Liver (tissue), 9 donors: ENCODE results near the gene AMER1. TPM values are rescaled to one million over a fixed set of nuclear protein-coding genes. Genes with fewer than 3 reads are reported as not detected.

Experiments used
- DNase-seq: peaks from one replicate; pipeline ENCODE4 v3.0.0-alpha.2; 2017; ENCODE audit warnings: low spot score
- H3K27ac ChIP-seq, 2 donors: one replicate each; pipeline ENCODE4 v1.7.0; 2013; ENCODE audit warnings: inconsistent platforms in 2 of 2, low read length in 2 of 2, control low read depth in 1 of 2, low read depth in 1 of 2, mild to moderate bottlenecking in 1 of 2
- H3K27me3 ChIP-seq, 4 donors: one replicate each; pipeline versions ENCODE4 v1.6.1 to v1.7.0; 2013; ENCODE audit warnings: low read length in 3 of 4, inconsistent platforms in 1 of 4, mild to moderate bottlenecking in 1 of 4, moderate library complexity in 1 of 4; ENCODE audit not compliant: control insufficient read depth in 4 of 4, insufficient read depth in 4 of 4
- H3K36me3 ChIP-seq, 4 donors: one replicate each; pipeline versions ENCODE4 v1.6.1 to v1.7.0; 2013; ENCODE audit warnings: low read length in 3 of 4, mild to moderate bottlenecking in 3 of 4, low read depth in 1 of 4, moderate library complexity in 1 of 4; ENCODE audit not compliant: control insufficient read depth in 4 of 4, insufficient read depth in 3 of 4
- H3K4me1 ChIP-seq, 4 donors: one replicate each; pipeline versions ENCODE4 v1.6.1 to v1.7.0; 2013; ENCODE audit warnings: low read length in 3 of 4, mild to moderate bottlenecking in 3 of 4, moderate library complexity in 1 of 4; ENCODE audit not compliant: control insufficient read depth in 4 of 4, insufficient read depth in 4 of 4
- H3K4me3 ChIP-seq, 3 donors: one replicate each; pipeline versions ENCODE4 v1.6.1 to v1.7.0; 2013; ENCODE audit warnings: low read length in 3 of 3, control low read depth in 1 of 3, low read depth in 1 of 3, mild to moderate bottlenecking in 1 of 3
- H3K9ac ChIP-seq, 2 donors: one replicate each; pipeline ENCODE4 v1.7.0; 2013; ENCODE audit warnings: low read length in 2 of 2, mild to moderate bottlenecking in 2 of 2, moderate library complexity in 2 of 2, control low read depth in 1 of 2, low read depth in 1 of 2
- H3K9me3 ChIP-seq, 4 donors: one replicate each; pipeline versions ENCODE4 v1.6.1 to v1.7.0; 2013; ENCODE audit warnings: low read length in 3 of 4; ENCODE audit not compliant: control insufficient read depth in 4 of 4
- ATF3 ChIP-seq: IDR thresholded peaks from 2 replicates; pipeline ENCODE4 v1.6.1; 2016; ENCODE audit warnings: antibody characterized with exemption
- CTCF ChIP-seq: fragments of 150-350 bp; IDR thresholded peaks from 2 replicates; pipeline ENCODE4 v1.5.1; 2017; ENCODE audit warnings: improper control_type of control experiment, low read depth, low read length; ENCODE audit not compliant: missing input control
- EGR1 ChIP-seq, 2 donors: IDR thresholded peaks; 2 replicates each; pipeline ENCODE4 v1.6.1; 2016 to 2018; ENCODE audit warnings: antibody characterized with exemption in 2 of 2, low read depth in 2 of 2
- FOXA1 ChIP-seq: IDR thresholded peaks from 2 replicates; pipeline ENCODE4 v1.6.1; 2016; ENCODE audit warnings: antibody characterized with exemption
- FOXA2 ChIP-seq: IDR thresholded peaks from 2 replicates; pipeline ENCODE4 v1.6.1; 2016; ENCODE audit warnings: antibody characterized with exemption
- GABPA ChIP-seq, 2 donors: IDR thresholded peaks in 1 of 2; conservative IDR thresholded peaks in 1 of 2; 2 replicates each; pipeline ENCODE4 v1.6.1; 2016; ENCODE audit warnings: antibody characterized with exemption in 2 of 2, mild to moderate bottlenecking in 1 of 2, moderate library complexity in 1 of 2
- HNF4A ChIP-seq, 2 donors: conservative IDR thresholded peaks; 2 replicates each; pipeline ENCODE4 v1.6.1; 2016; ENCODE audit warnings: antibody characterized with exemption in 2 of 2, mild to moderate bottlenecking in 2 of 2
- HNF4G ChIP-seq: IDR thresholded peaks from 2 replicates; pipeline ENCODE4 v1.6.1; 2016; ENCODE audit warnings: antibody characterized with exemption
- JUND ChIP-seq, 2 donors: IDR thresholded peaks; 2 replicates each; pipeline ENCODE4 v1.6.1; 2016; ENCODE audit warnings: antibody characterized with exemption in 2 of 2
- MAX ChIP-seq: IDR thresholded peaks from 2 replicates; pipeline ENCODE4 v1.6.1; 2016; ENCODE audit warnings: antibody characterized with exemption
- NR2F2 ChIP-seq: IDR thresholded peaks from 2 replicates; pipeline ENCODE4 v1.6.1; 2016; ENCODE audit warnings: antibody characterized with exemption
- RAD21 ChIP-seq, 2 donors: IDR thresholded peaks; 2 replicates each; pipeline ENCODE4 v1.6.1; 2016; ENCODE audit warnings: antibody characterized with exemption in 2 of 2, mild to moderate bottlenecking in 2 of 2
- REST ChIP-seq: IDR thresholded peaks from 2 replicates; pipeline ENCODE4 v1.6.1; 2016; ENCODE audit warnings: antibody characterized with exemption, mild to moderate bottlenecking
- RXRA ChIP-seq, 2 donors: IDR thresholded peaks; 2 replicates each; pipeline ENCODE4 v1.6.1; 2017 to 2018; ENCODE audit warnings: antibody characterized with exemption in 2 of 2, mild to moderate bottlenecking in 1 of 2
- SP1 ChIP-seq: IDR thresholded peaks from 2 replicates; pipeline ENCODE4 v1.6.1; 2018; ENCODE audit warnings: antibody characterized with exemption, mild to moderate bottlenecking
- TAF1 ChIP-seq: conservative IDR thresholded peaks from 2 replicates; pipeline ENCODE4 v1.6.1; 2016; ENCODE audit warnings: antibody characterized with exemption, mild to moderate bottlenecking
- YY1 ChIP-seq: IDR thresholded peaks from 2 replicates; pipeline ENCODE4 v1.6.1; 2016; ENCODE audit warnings: antibody characterized with exemption, mild to moderate bottlenecking
- ZBTB33 ChIP-seq: IDR thresholded peaks from 2 replicates; pipeline ENCODE4 v1.6.1; 2016; ENCODE audit warnings: antibody characterized with exemption
- WGBS: extraction: QIAGEN DNeasy Blood & Tissue Kit; methylation state at CpG from one replicate; pipeline ENCODE4 v1.1.7; 2013; 5-methylcytosine and 5-hydroxymethylcytosine counted together
- polyA plus RNA-seq, 2 donors: library from polyadenylated mRNA; stranded (reverse) in 1 of 2; unstranded in 1 of 2; fragments of 200-250 nt in 1 of 2; fragments of >200 nt in 1 of 2; fragmentation: Nextera tagmentation in 1 of 2; extraction: Ambion mirVana in 1 of 2; gene quantifications; one replicate each; pipeline versions ENCODE4 v1.2.1 to v1.2.3, GENCODE V29; 2013 to 2015
- total RNA-seq, 2 donors: library from RNA; depleted of rRNA; stranded (reverse); fragments of >200 nt; gene quantifications; one replicate each; pipeline ENCODE4 v1.2.3, GENCODE V29; 2014
- donor health status: healthy.
- donor health status: healthy.
- donor health status: healthy.
- donor health status: healthy.
- donor health status: healthy.

Gene AMER1
- total and polyA plus RNA-seq, 4 donors = 0.40 to 5.2 (median 2.0) TPM

- H3K4me1 ChIP-seq = no peaks in the 10 kb centered on the region
- no peaks in the 10 kb centered on the region for H3K27me3 ChIP-seq
- no peak overlapping the region for H3K27ac ChIP-seq
- no peak overlapping the region for H3K4me3 ChIP-seq
- WGBS = 92% methylated on average over 2 of the region's 2 CpGs
- DNase-seq = no peak
- no peaks in the 10 kb centered on the region for H3K9me3 ChIP-seq
- TF ChIP-seq EGR1 (IDR thresholded peaks at IDR 0.05; ENCODE audit: low read depth in 2 of 2) (no peak), JUND (IDR thresholded peaks at IDR 0.05) (no peak)
- no peak overlapping the region for H3K9ac ChIP-seq
- H3K36me3 ChIP-seq = peaks cover 0 to 2% (median under 1%) of the 10 kb centered on the region in 4 donors
Measured at GRCh38 chrX:64184396-64184795, 21.1 kb downstream of the AMER1 start.

GRCh38 chrX:64182208-64182607 lies 23.3 kb downstream of the AMER1 start:
- Histone ChIP-seq H3K27me3 (no peaks in the 10 kb centered on the region), H3K36me3 (peaks cover 0 to under 1% (median 0%) of the 10 kb centered on the region in 4 donors), H3K4me1 (no peaks in the 10 kb centered on the region), H3K9ac (no peak overlapping the region), H3K9me3 (no peaks in the 10 kb centered on the region), H3K27ac (no peak overlapping the region), H3K4me3 (no peak overlapping the region)
- WGBS = 95% methylated on average over 2 of the region's 2 CpGs
- DNase-seq = no peak
- TF ChIP-seq MAX = no peak
- no peak for TF ChIP-seq RXRA (IDR thresholded peaks at IDR 0.05)
- no peak for TF ChIP-seq FOXA2
- no peak for TF ChIP-seq TAF1
- no peak for TF ChIP-seq HNF4A (conservative IDR thresholded peaks at IDR 0.05)
- TF ChIP-seq YY1 = no peak
- no peak for TF ChIP-seq ATF3
- TF ChIP-seq RAD21 (IDR thresholded peaks at IDR 0.05) = no peak
- TF ChIP-seq GABPA (IDR thresholded peaks at IDR 0.05 in 1 of 2, conservative IDR thresholded peaks at IDR 0.05 in 1 of 2) = no peak
- TF ChIP-seq SP1 = no peak
- no peak for TF ChIP-seq EGR1 (IDR thresholded peaks at IDR 0.05; ENCODE audit: low read depth in 2 of 2)
- no peak for TF ChIP-seq FOXA1
- no peak for TF ChIP-seq REST
- no peak for TF ChIP-seq CTCF
- no peak for TF ChIP-seq JUND (IDR thresholded peaks at IDR 0.05)
- TF ChIP-seq HNF4G = no peak
- no peak for TF ChIP-seq ZBTB33
- TF ChIP-seq NR2F2 = no peak
